SK-N-DZ (cell line): ENCODE results near the gene RIF1.
"Not testable (repeated sequence)": the region's sequence is repeated elsewhere in the genome, so short reads cannot be mapped to it uniquely, and the experiment has no call there.

ENCODE experiments used
- DNase-seq: peaks from one replicate; pipeline ENCODE4 v3.0.0-alpha.2; 2015; ENCODE audit warnings: low spot score

The RIF1 gene

GRCh38 chr2:151421681-151422080 is 12.0 kb downstream of the RIF1 start:
- not testable (repeated sequence) for DNase-seq

- DNase-seq, result no peak
Measured at GRCh38 chr2:151422917-151423439, 13.3 kb downstream of the RIF1 start.

- no peak for DNase-seq
Measured at GRCh38 chr2:151423760-151424159, 14.1 kb downstream of the RIF1 start.

- DNase-seq, result peak; percentile 7
Measured at GRCh38 chr2:151437630-151438029, 27.9 kb downstream of the RIF1 start.

- DNase-seq, result no peak
Measured at GRCh38 chr2:151438506-151438905, 28.8 kb downstream of the RIF1 start.

GRCh38 chr2:151439127-151439526 is 29.4 kb downstream of the RIF1 start:
- no peak for DNase-seq

GRCh38 chr2:151459358-151459757 is 49.7 kb downstream of the RIF1 start:
- no peak for DNase-seq

GRCh38 chr2:151465771-151466170 is 56.1 kb downstream of the RIF1 start:
- no peak for DNase-seq

- DNase-seq, result no peak
Measured at GRCh38 chr2:151470556-151470955, 60.9 kb downstream of the RIF1 start.

GRCh38 chr2:151472966-151473365 is 63.3 kb downstream of the RIF1 start:
- no peak for DNase-seq

- no peak for DNase-seq
Measured at GRCh38 chr2:151475071-151475470, 65.4 kb downstream of the RIF1 start.

- no peak for DNase-seq
Measured at GRCh38 chr2:151476287-151476686, 66.6 kb downstream of the RIF1 start.

- DNase-seq, result no peak
Measured at GRCh38 chr2:151478011-151478410, 68.3 kb downstream of the RIF1 start.

GRCh38 chr2:151481744-151482143 is 72.0 kb downstream of the RIF1 start:
- DNase-seq, result no peak

- no peak for DNase-seq
Measured at GRCh38 chr2:151482171-151482725, 72.5 kb downstream of the RIF1 start.

GRCh38 chr2:151483546-151483945 is 73.8 kb downstream of the RIF1 start:
- DNase-seq, result no peak

GRCh38 chr2:151484100-151484499 is 74.4 kb downstream of the RIF1 start:
- no peak for DNase-seq

GRCh38 chr2:151486053-151486452 is 76.4 kb downstream of the RIF1 start:
- no peak for DNase-seq

- no peak for DNase-seq
Measured at GRCh38 chr2:151490276-151490675, 80.6 kb downstream of the RIF1 start.

- no peak for DNase-seq
Measured at GRCh38 chr2:151491496-151491895, 81.8 kb downstream of the RIF1 start.

- no peak for DNase-seq
Measured at GRCh38 chr2:151498178-151498577, 88.5 kb downstream of the RIF1 start.

GRCh38 chr2:151506170-151506569 is 96.5 kb downstream of the RIF1 start:
- no peak for DNase-seq

- no peak for DNase-seq
Measured at GRCh38 chr2:151508519-151508918, 98.8 kb downstream of the RIF1 start.

GRCh38 chr2:151518802-151519201 is 109.1 kb downstream of the RIF1 start:
- DNase-seq, result no peak
